Thyroid gland (tissue), 4 donors: Measurements from ENCODE around the gene SLC5A1.
"Not testable (repeated sequence)": the region's sequence is repeated elsewhere in the genome, so short reads cannot be mapped to it uniquely, and the experiment has no call there.

Experiments used
- POLR2A ChIP-seq, 2 donors: fragments of 450-650 bp; IDR thresholded peaks; one replicate each; pipeline ENCODE4 v1.6.1; 2017; ENCODE audit warnings: antibody characterized with exemption in 2 of 2, mild to moderate bottlenecking in 2 of 2, moderate library complexity in 1 of 2
- TF ChIP-seq, protein P1 (sequence below), 6 experiments: fragments of 200-600 bp in 3 of 6; fragments of 450-650 bp in 3 of 6; sonication (generic) in 3 of 6; IDR thresholded peaks; one replicate each; pipeline ENCODE4 v1.5.1; 2016 to 2019; ENCODE audit warnings: antibody characterized with exemption in 6 of 6, mild to moderate bottlenecking in 2 of 6, inconsistent platforms in 1 of 6, moderate library complexity in 1 of 6

DNA sequence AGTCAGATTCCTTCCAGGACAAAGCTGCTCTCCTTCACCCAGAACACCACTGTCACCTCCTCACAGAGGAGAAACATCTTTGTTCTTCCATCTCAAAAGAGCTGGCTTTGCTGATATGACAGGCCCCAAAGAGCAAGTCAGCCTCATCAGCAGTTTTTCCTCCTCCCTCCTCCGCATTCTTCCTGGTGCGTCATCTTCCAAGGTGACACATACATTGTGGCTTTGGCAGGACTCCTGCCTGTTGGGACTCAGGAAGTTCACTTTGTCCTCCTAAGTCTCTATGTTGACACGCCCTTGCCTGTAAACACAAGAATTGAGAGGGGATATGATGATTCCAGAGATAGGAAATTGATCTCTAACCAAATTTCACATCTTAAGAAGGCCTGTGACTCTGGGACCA lies 92.9 kb downstream of the SLC5A1 start:
- TF ChIP-seq, protein P1, sequence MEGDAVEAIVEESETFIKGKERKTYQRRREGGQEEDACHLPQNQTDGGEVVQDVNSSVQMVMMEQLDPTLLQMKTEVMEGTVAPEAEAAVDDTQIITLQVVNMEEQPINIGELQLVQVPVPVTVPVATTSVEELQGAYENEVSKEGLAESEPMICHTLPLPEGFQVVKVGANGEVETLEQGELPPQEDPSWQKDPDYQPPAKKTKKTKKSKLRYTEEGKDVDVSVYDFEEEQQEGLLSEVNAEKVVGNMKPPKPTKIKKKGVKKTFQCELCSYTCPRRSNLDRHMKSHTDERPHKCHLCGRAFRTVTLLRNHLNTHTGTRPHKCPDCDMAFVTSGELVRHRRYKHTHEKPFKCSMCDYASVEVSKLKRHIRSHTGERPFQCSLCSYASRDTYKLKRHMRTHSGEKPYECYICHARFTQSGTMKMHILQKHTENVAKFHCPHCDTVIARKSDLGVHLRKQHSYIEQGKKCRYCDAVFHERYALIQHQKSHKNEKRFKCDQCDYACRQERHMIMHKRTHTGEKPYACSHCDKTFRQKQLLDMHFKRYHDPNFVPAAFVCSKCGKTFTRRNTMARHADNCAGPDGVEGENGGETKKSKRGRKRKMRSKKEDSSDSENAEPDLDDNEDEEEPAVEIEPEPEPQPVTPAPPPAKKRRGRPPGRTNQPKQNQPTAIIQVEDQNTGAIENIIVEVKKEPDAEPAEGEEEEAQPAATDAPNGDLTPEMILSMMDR (IDR thresholded peaks at IDR 0.05) = not testable (repeated sequence)
- not testable (repeated sequence) for TF ChIP-seq POLR2A (IDR thresholded peaks at IDR 0.05)
